H9 (cell line): Measurements from ENCODE around the gene TEAD1. TPM values are rescaled to one million over a fixed set of nuclear protein-coding genes. Genes with fewer than 3 reads are reported as not detected.

Experiments used
- DNase-seq: peaks from one replicate; pipeline ENCODE4 v3.0.0-alpha.2; 2017
- H2AFZ ChIP-seq: one replicate; pipeline ENCODE4 v1.6.1; 2013; ENCODE audit warnings: mild to moderate bottlenecking, low read length, control low read depth, moderate library complexity
- H2AK5ac ChIP-seq: 2 replicates; pipeline ENCODE4 v1.6.1; 2013; ENCODE audit warnings: low read length, control low read depth, mixed read lengths; ENCODE audit not compliant: insufficient read length
- H2BK120ac ChIP-seq: one replicate; pipeline ENCODE4 v1.6.1; 2013; ENCODE audit warnings: low read depth, mild to moderate bottlenecking, low read length, control low read depth, inconsistent platforms; ENCODE audit not compliant: poor library complexity, severe bottlenecking
- H2BK12ac ChIP-seq: 2 replicates; pipeline ENCODE4 v1.6.1; 2013; ENCODE audit warnings: low read length, control low read depth, mixed read lengths, low read depth; ENCODE audit not compliant: insufficient read length
- H2BK15ac ChIP-seq: 2 replicates; pipeline ENCODE4 v1.6.1; 2013; ENCODE audit warnings: low read depth, low read length, control low read depth
- H2BK20ac ChIP-seq: one replicate; pipeline ENCODE4 v1.6.1; 2013; ENCODE audit warnings: low read depth, mild to moderate bottlenecking, low read length, control low read depth, inconsistent platforms; ENCODE audit not compliant: poor library complexity, severe bottlenecking
- H2BK5ac ChIP-seq: 2 replicates; pipeline ENCODE4 v1.6.1; 2013; ENCODE audit warnings: low read length, control low read depth, mixed read lengths; ENCODE audit not compliant: insufficient read length
- H3K14ac ChIP-seq: 2 replicates; pipeline ENCODE4 v1.6.1; 2013; ENCODE audit warnings: low read length, control low read depth; ENCODE audit not compliant: insufficient read depth
- H3K18ac ChIP-seq: 2 replicates; pipeline ENCODE4 v1.6.1; 2013; ENCODE audit warnings: low read depth, mild to moderate bottlenecking, mixed read lengths, low read length, control low read depth; ENCODE audit not compliant: insufficient read length
- H3K23ac ChIP-seq: 2 replicates; pipeline ENCODE4 v1.6.1; 2013; ENCODE audit warnings: low read length, control low read depth, mixed read lengths, low read depth; ENCODE audit not compliant: insufficient read length
- H3K23me2 ChIP-seq: 2 replicates; pipeline ENCODE4 v1.6.1; 2013; ENCODE audit warnings: low read depth, mild to moderate bottlenecking, mixed read lengths, low read length, control low read depth; ENCODE audit not compliant: insufficient read length, poor library complexity, severe bottlenecking
- H3K27ac ChIP-seq: 2 replicates; pipeline ENCODE4 v1.5.1; 2013; ENCODE audit warnings: low read length, control low read depth, mixed read lengths, low read depth; ENCODE audit not compliant: insufficient read length
- H3K27me3 ChIP-seq: 2 replicates; pipeline ENCODE4 v1.6.1; 2013; ENCODE audit warnings: low read length, control low read depth, inconsistent platforms; ENCODE audit not compliant: insufficient read depth
- H3K4ac ChIP-seq: 2 replicates; pipeline ENCODE4 v1.6.1; 2013; ENCODE audit warnings: low read depth, mild to moderate bottlenecking, control low read depth, inconsistent platforms, low read length, moderate library complexity
- H3K4me1 ChIP-seq: 2 replicates; pipeline ENCODE4 v1.6.1; 2013; ENCODE audit warnings: low read length, control low read depth, inconsistent platforms; ENCODE audit not compliant: insufficient read depth
- H3K4me2 ChIP-seq: 2 replicates; pipeline ENCODE4 v1.6.1; 2013; ENCODE audit warnings: low read length, control low read depth, mixed read lengths; ENCODE audit not compliant: insufficient read length, insufficient read depth
- H3K56ac ChIP-seq: 2 replicates; pipeline ENCODE4 v1.6.1; 2013; ENCODE audit warnings: low read depth, mild to moderate bottlenecking, mixed read lengths, low read length, control low read depth; ENCODE audit not compliant: insufficient read length
- H3K79me1 ChIP-seq: 2 replicates; pipeline ENCODE4 v1.6.1; 2013; ENCODE audit warnings: low read depth, mild to moderate bottlenecking, moderate library complexity, low read length, control low read depth, inconsistent platforms; ENCODE audit not compliant: insufficient read depth, poor library complexity, severe bottlenecking
- H3K79me2 ChIP-seq: 2 replicates; pipeline ENCODE4 v1.6.1; 2013; ENCODE audit warnings: low read length, control low read depth, inconsistent platforms; ENCODE audit not compliant: insufficient read depth
- H3K9ac ChIP-seq: 2 replicates; pipeline ENCODE4 v1.6.1; 2013; ENCODE audit warnings: low read length, control low read depth, mixed read lengths; ENCODE audit not compliant: insufficient read length; ENCODE audit errors: extremely low read depth
- H3K9me3 ChIP-seq: one replicate; pipeline ENCODE4 v1.6.1; 2013; ENCODE audit warnings: low read depth, low read length, inconsistent platforms; ENCODE audit not compliant: control insufficient read depth
- H3T11ph ChIP-seq: one replicate; pipeline ENCODE4 v1.6.1; 2013; ENCODE audit warnings: mild to moderate bottlenecking, low read length, control low read depth, inconsistent platforms
- H4K20me1 ChIP-seq: one replicate; pipeline ENCODE4 v1.6.1; 2013; ENCODE audit not compliant: control insufficient read depth, insufficient read length, insufficient read depth
- H4K5ac ChIP-seq: 2 replicates; pipeline ENCODE4 v1.6.1; 2013; ENCODE audit warnings: low read depth, mild to moderate bottlenecking, mixed read lengths, low read length, control low read depth; ENCODE audit not compliant: insufficient read length
- H4K8ac ChIP-seq: replicated peaks from 2 replicates; pipeline ENCODE4 v1.6.1; 2013; ENCODE audit warnings: low read length, control low read depth, mixed read lengths, low read depth; ENCODE audit not compliant: insufficient read length
- H4K91ac ChIP-seq: 2 replicates; pipeline ENCODE4 v1.6.1; 2013; ENCODE audit warnings: low read depth, mild to moderate bottlenecking, moderate library complexity, mixed read lengths, low read length, control low read depth; ENCODE audit not compliant: insufficient read length
- H3K27ac Mint-ChIP-seq, 3 experiments: 2 replicates in 2 of 3; 3 replicates in 1 of 3; pipeline ENCODE4 v1.8.0; 2020 to 2021; ENCODE audit warnings: mixed read lengths in 3 of 3, mild to moderate bottlenecking in 1 of 3, moderate library complexity in 1 of 3
- H3K27me3 Mint-ChIP-seq: 2 replicates; pipeline ENCODE4 v1.8.0; 2021; ENCODE audit warnings: low read depth, mild to moderate bottlenecking, moderate library complexity, mixed read lengths
- H3K36me3 Mint-ChIP-seq, 3 experiments: 2 replicates in 2 of 3; 3 replicates in 1 of 3; pipeline ENCODE4 v1.8.0; 2020 to 2021; ENCODE audit warnings: low read depth in 3 of 3, mixed read lengths in 3 of 3; ENCODE audit not compliant: insufficient read depth in 1 of 3
- H3K4me1 Mint-ChIP-seq, 2 experiments: 2 replicates each; pipeline ENCODE4 v1.8.0; 2020; ENCODE audit warnings: mixed read lengths in 2 of 2
- H3K4me3 Mint-ChIP-seq, 2 experiments: 2 replicates in 1 of 2; 3 replicates in 1 of 2; pipeline ENCODE4 v1.8.0; 2020 to 2021; ENCODE audit warnings: mild to moderate bottlenecking in 2 of 2, mixed read lengths in 2 of 2, moderate library complexity in 1 of 2
- H3K9me3 Mint-ChIP-seq, 2 experiments: 2 replicates in 1 of 2; 3 replicates in 1 of 2; pipeline ENCODE4 v1.8.0; 2020; ENCODE audit warnings: mild to moderate bottlenecking in 2 of 2, mixed read lengths in 2 of 2, moderate library complexity in 1 of 2
- WGBS: extraction: QIAGEN DNeasy Blood & Tissue Kit; methylation state at CpG from one replicate; pipeline ENCODE4 v1.1.7; 2013; ENCODE audit warnings: missing lambda C conversion rate, low lambda C conversion rate, mixed read lengths; ENCODE audit not compliant: insufficient read length; ENCODE audit errors: extremely low coverage; 5-methylcytosine and 5-hydroxymethylcytosine counted together
- total RNA-seq: library from RNA; stranded (reverse); gene quantifications from 2 replicates; pipeline ENCODE4 v1.2.1, GENCODE V29; 2021
- TF ChIP-seq, protein P1 (sequence below): fragments of 200-600 bp; sonication (generic); conservative IDR thresholded peaks from 3 replicates; pipeline ENCODE4 v1.8.0; 2021; ENCODE audit warnings: antibody characterized with exemption, mild to moderate bottlenecking

TEAD1 gene
- total RNA-seq, 1 experiment from 2014 or later = 75.1 TPM

DNA sequence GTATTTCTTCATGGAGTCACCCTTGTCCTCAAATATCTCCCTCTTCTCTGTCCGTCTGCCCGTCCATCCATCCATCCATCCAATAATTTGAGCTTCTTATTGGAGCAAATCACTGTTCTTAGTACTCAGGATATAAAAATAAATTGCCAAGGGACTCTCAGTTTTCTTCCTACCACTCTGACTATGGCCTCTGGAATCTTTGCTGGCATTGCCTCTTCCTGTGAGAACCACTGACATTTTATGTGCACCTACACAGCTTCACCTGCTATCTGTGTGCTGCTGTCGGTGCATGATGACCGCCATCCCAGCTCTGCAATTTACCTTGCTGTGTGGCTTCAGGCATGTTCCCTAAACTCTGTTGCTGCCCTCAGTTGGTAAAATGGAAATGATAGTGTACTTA, 37.9 kb downstream of the TEAD1 start:
- Mint-ChIP-seq H3K4me1 (peaks cover 46 to 48% of the 10 kb centered on the region in 2 experiments), H3K36me3 (peaks cover 0 to 2% (median 0%) of the 10 kb centered on the region in 3 experiments; a peak in 2 of 7 replicates), H3K27me3 (no peaks in the 10 kb centered on the region), H3K4me3 (no peak overlapping the region), H3K9me3 (no peaks in the 10 kb centered on the region; a peak in 1 of 5 replicates), H3K27ac (no peak overlapping the region)
- Histone ChIP-seq H3K23me2 (no peaks in the 10 kb centered on the region), H3K56ac (no peak overlapping the region), H4K5ac (no peak overlapping the region), H3K14ac (no peak overlapping the region; the same call in 1 of the 2 replicates), H3K27ac (no peak overlapping the region), H4K8ac (no peak overlapping the region), H3K9ac (no peak overlapping the region), H3K4me1 (peaks cover 17% of the 10 kb centered on the region), H3K4ac (no peak overlapping the region), H3K4me2 (no peak overlapping the region), H3K27me3 (no peaks in the 10 kb centered on the region), H3T11ph (no peak overlapping the region), H2BK5ac (no peak overlapping the region), H3K23ac (no peak overlapping the region), H2BK20ac (no peak overlapping the region), H2BK12ac (no peak overlapping the region), H2AK5ac (no peak overlapping the region), H3K79me2 (peaks cover 12% of the 10 kb centered on the region; the same call in 1 of the 2 replicates), H3K79me1 (peaks cover 8% of the 10 kb centered on the region), H3K18ac (no peak overlapping the region), H2AFZ (no peak overlapping the region), H4K20me1 (no peaks in the 10 kb centered on the region), H2BK120ac (no peak overlapping the region), H2BK15ac (no peak overlapping the region), H3K9me3 (no peaks in the 10 kb centered on the region), H4K91ac (no peak overlapping the region)
- no CpG with 5 or more reads among the region's 4 CpGs for WGBS
- no peak for DNase-seq
- TF ChIP-seq, protein P1, sequence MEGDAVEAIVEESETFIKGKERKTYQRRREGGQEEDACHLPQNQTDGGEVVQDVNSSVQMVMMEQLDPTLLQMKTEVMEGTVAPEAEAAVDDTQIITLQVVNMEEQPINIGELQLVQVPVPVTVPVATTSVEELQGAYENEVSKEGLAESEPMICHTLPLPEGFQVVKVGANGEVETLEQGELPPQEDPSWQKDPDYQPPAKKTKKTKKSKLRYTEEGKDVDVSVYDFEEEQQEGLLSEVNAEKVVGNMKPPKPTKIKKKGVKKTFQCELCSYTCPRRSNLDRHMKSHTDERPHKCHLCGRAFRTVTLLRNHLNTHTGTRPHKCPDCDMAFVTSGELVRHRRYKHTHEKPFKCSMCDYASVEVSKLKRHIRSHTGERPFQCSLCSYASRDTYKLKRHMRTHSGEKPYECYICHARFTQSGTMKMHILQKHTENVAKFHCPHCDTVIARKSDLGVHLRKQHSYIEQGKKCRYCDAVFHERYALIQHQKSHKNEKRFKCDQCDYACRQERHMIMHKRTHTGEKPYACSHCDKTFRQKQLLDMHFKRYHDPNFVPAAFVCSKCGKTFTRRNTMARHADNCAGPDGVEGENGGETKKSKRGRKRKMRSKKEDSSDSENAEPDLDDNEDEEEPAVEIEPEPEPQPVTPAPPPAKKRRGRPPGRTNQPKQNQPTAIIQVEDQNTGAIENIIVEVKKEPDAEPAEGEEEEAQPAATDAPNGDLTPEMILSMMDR = no peak
